WTC11 (cell line): ENCODE results near the gene RRBP1. TPM values are rescaled to one million over a fixed set of nuclear protein-coding genes. Genes with fewer than 3 reads are reported as not detected.

Experiments used
- ATAC-seq: fragments of 200-7000 bp; cut with Tn5 transposase; 2 replicates; pipeline ENCODE4 v1.10.0; 2021; ENCODE audit warnings: mild to moderate bottlenecking, moderate library complexity
- CTCF ChIA-PET: fragments of 300-600 bp; sonication (Branson Sonifier 250); formaldehyde crosslinking; loops from one replicate; lab custom pipeline; 2021; ENCODE audit warnings: antibody characterized with exemption; lab: Charles Lee
- POLR2A ChIA-PET: fragments of 350-600 bp; sonication (Branson Sonifier 250); formaldehyde crosslinking; loops from one replicate; lab custom pipeline; 2021; ENCODE audit warnings: antibody characterized with exemption; lab: Charles Lee
- DNase-seq: peaks from one replicate; pipeline ENCODE4 v3.0.0; 2021; ENCODE audit warnings: low spot score
- H3K27ac Mint-ChIP-seq: 2 replicates; pipeline ENCODE4 v1.8.0; 2021; ENCODE audit warnings: mixed read lengths
- H3K27me3 Mint-ChIP-seq: 2 replicates; pipeline ENCODE4 v1.8.0; 2021; ENCODE audit warnings: low read depth, mild to moderate bottlenecking, moderate library complexity, mixed read lengths
- H3K36me3 Mint-ChIP-seq: 2 replicates; pipeline ENCODE4 v1.8.0; 2021; ENCODE audit warnings: mixed read lengths
- H3K4me1 Mint-ChIP-seq: 2 replicates; pipeline ENCODE4 v1.8.0; 2022; ENCODE audit warnings: mixed read lengths
- H3K4me3 Mint-ChIP-seq: 2 replicates; pipeline ENCODE4 v1.8.0; 2021; ENCODE audit warnings: mild to moderate bottlenecking, moderate library complexity, mixed read lengths
- H3K9me3 Mint-ChIP-seq: 2 replicates; pipeline ENCODE4 v1.8.0; 2021; ENCODE audit warnings: mixed read lengths
- KAT7 ChIP-seq: sonication (generic); formaldehyde crosslinking; IDR thresholded peaks from 2 replicates; pipeline ENCODE4 v1.8.1; 2023; ENCODE audit warnings: missing genetic modification reagents, mild to moderate bottlenecking, borderline replicate concordance
- OVOL2 ChIP-seq: fragments of 250-450 bp; sonication (Bioruptor Pico); IDR thresholded peaks from 2 replicates; pipeline ENCODE4 v1.9.0; 2021; ENCODE audit warnings: mild to moderate bottlenecking, borderline replicate concordance
- RELA ChIP-seq: sonication (generic); formaldehyde crosslinking; IDR thresholded peaks from 2 replicates; pipeline ENCODE4 v1.8.1; 2022; ENCODE audit warnings: missing genetic modification reagents, mild to moderate bottlenecking, borderline replicate concordance
- SMAD3 ChIP-seq: sonication (generic); formaldehyde crosslinking; IDR thresholded peaks from 2 replicates; pipeline ENCODE4 v1.8.0; 2022; ENCODE audit warnings: missing genetic modification reagents, mild to moderate bottlenecking, borderline replicate concordance
- SMAD4 ChIP-seq: sonication (generic); formaldehyde crosslinking; IDR thresholded peaks from 2 replicates; pipeline ENCODE4 v1.8.0; 2022; ENCODE audit warnings: mild to moderate bottlenecking, missing genetic modification reagents
- ZBTB21 ChIP-seq: sonication (generic); formaldehyde crosslinking; IDR thresholded peaks from 2 replicates; pipeline ENCODE4 v1.8.1; 2023; ENCODE audit warnings: mild to moderate bottlenecking, missing genetic modification reagents, borderline replicate concordance
- ZNF121 ChIP-seq: sonication (generic); formaldehyde crosslinking; IDR thresholded peaks from 2 replicates; pipeline ENCODE4 v1.8.0; 2023; ENCODE audit warnings: missing genetic modification reagents
- total RNA-seq: library from RNA; stranded (reverse); gene quantifications from 3 replicates; pipeline ENCODE4 v1.2.3, GENCODE V29; 2021
- TF ChIP-seq, protein P1 (sequence below): sonication (generic); formaldehyde crosslinking; IDR thresholded peaks from 2 replicates; pipeline ENCODE4 v1.8.1; 2023; ENCODE audit warnings: mild to moderate bottlenecking, missing genetic modification reagents, moderate library complexity
- TF ChIP-seq, protein P2 (sequence below): sonication (generic); formaldehyde crosslinking; IDR thresholded peaks from 2 replicates; pipeline ENCODE4 v1.8.1; 2022; ENCODE audit warnings: missing genetic modification reagents, borderline replicate concordance
- TF ChIP-seq, protein P3 (sequence below): fragments of 250-450 bp; sonication (Bioruptor Pico); IDR thresholded peaks from 2 replicates; pipeline ENCODE4 v1.9.0; 2021; ENCODE audit warnings: moderate library complexity, mild to moderate bottlenecking, inconsistent platforms, borderline replicate concordance
- TF ChIP-seq, protein P4 (sequence below): sonication (generic); formaldehyde crosslinking; IDR thresholded peaks from 2 replicates; pipeline ENCODE4 v1.8.0; 2023; ENCODE audit warnings: missing genetic modification reagents, mild to moderate bottlenecking, borderline replicate concordance
- TF ChIP-seq, protein P5 (sequence below): fragments of 200-600 bp; IDR thresholded peaks from 2 replicates; pipeline ENCODE4 v1.8.0; 2022; ENCODE audit warnings: antibody characterized with exemption
- TF ChIP-seq, protein P6 (sequence below): fragments of 250-450 bp; sonication (Bioruptor Pico); IDR thresholded peaks from 2 replicates; pipeline ENCODE4 v1.9.0; 2021; ENCODE audit warnings: mild to moderate bottlenecking

RRBP1 gene
- total RNA-seq, 1 experiment from 2014 or later, result 171 TPM

GRCh38 chr20:17587148-17587547, 94.9 kb downstream of the RRBP1 start:
- Mint-ChIP-seq H3K4me1 (peaks cover 30% of the 10 kb centered on the region), H3K27ac (no peak overlapping the region), H3K27me3 (no peaks in the 10 kb centered on the region), H3K36me3 (peaks cover 2% of the 10 kb centered on the region; the same call in 1 of the 2 replicates), H3K9me3 (no peaks in the 10 kb centered on the region), H3K4me3 (no peak overlapping the region)
- ChIA-PET CTCF (no interaction called here), POLR2A (no interaction called here)
- ATAC-seq (no peak), DNase-seq (no peak)
- TF ChIP-seq KAT7 (CRISPR knock-in tag) (no peak), ZNF121 (peak; percentile 94)
- TF ChIP-seq, protein P1, sequence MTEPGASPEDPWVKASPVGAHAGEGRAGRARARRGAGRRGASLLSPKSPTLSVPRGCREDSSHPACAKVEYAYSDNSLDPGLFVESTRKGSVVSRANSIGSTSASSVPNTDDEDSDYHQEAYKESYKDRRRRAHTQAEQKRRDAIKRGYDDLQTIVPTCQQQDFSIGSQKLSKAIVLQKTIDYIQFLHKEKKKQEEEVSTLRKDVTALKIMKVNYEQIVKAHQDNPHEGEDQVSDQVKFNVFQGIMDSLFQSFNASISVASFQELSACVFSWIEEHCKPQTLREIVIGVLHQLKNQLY (CRISPR knock-in tag), result no peak

GRCh38 chr20:17586250-17586649, 95.8 kb downstream of the RRBP1 start:
- H3K36me3 Mint-ChIP-seq, result no peaks in the 10 kb centered on the region
- CTCF ChIA-PET, result interaction anchor here (0.6 kb wide), 1 partner anchor 11 kb away, joined by 5 read pairs; no protein-coding TSS in a partner anchor

More at GRCh38 chr20:17586250-17586649, 95.8 kb downstream of the RRBP1 start:
- no peak overlapping the region for H3K4me3 Mint-ChIP-seq
- POLR2A ChIA-PET, result no interaction called here
- H3K27me3 Mint-ChIP-seq, result no peaks in the 10 kb centered on the region
- DNase-seq (no peak), ATAC-seq (no peak)
- TF ChIP-seq ZBTB21 (no peak), KAT7 (CRISPR knock-in tag) (no peak), RELA (CRISPR knock-in tag) (no peak), SMAD3 (CRISPR knock-in tag) (no peak), SMAD4 (no peak), ZNF121 (no peak), OVOL2 (CRISPR knock-in tag) (no peak)
- TF ChIP-seq, protein P2, sequence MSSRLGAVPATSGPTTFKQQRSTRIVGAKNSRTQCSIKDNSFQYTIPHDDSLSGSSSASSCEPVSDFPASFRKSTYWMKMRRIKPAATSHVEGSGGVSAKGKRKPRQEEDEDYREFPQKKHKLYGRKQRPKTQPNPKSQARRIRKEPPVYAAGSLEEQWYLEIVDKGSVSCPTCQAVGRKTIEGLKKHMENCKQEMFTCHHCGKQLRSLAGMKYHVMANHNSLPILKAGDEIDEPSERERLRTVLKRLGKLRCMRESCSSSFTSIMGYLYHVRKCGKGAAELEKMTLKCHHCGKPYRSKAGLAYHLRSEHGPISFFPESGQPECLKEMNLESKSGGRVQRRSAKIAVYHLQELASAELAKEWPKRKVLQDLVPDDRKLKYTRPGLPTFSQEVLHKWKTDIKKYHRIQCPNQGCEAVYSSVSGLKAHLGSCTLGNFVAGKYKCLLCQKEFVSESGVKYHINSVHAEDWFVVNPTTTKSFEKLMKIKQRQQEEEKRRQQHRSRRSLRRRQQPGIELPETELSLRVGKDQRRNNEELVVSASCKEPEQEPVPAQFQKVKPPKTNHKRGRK (CRISPR knock-in tag), result no peak
- TF ChIP-seq, protein P3, sequence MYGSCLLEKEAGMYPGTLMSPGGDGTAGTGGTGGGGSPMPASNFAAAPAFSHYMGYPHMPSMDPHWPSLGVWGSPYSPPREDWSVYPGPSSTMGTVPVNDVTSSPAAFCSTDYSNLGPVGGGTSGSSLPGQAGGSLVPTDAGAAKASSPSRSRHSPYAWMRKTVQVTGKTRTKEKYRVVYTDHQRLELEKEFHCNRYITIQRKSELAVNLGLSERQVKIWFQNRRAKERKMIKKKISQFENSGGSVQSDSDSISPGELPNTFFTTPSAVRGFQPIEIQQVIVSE (CRISPR knock-in tag), result no peak
- TF ChIP-seq, protein P4, sequence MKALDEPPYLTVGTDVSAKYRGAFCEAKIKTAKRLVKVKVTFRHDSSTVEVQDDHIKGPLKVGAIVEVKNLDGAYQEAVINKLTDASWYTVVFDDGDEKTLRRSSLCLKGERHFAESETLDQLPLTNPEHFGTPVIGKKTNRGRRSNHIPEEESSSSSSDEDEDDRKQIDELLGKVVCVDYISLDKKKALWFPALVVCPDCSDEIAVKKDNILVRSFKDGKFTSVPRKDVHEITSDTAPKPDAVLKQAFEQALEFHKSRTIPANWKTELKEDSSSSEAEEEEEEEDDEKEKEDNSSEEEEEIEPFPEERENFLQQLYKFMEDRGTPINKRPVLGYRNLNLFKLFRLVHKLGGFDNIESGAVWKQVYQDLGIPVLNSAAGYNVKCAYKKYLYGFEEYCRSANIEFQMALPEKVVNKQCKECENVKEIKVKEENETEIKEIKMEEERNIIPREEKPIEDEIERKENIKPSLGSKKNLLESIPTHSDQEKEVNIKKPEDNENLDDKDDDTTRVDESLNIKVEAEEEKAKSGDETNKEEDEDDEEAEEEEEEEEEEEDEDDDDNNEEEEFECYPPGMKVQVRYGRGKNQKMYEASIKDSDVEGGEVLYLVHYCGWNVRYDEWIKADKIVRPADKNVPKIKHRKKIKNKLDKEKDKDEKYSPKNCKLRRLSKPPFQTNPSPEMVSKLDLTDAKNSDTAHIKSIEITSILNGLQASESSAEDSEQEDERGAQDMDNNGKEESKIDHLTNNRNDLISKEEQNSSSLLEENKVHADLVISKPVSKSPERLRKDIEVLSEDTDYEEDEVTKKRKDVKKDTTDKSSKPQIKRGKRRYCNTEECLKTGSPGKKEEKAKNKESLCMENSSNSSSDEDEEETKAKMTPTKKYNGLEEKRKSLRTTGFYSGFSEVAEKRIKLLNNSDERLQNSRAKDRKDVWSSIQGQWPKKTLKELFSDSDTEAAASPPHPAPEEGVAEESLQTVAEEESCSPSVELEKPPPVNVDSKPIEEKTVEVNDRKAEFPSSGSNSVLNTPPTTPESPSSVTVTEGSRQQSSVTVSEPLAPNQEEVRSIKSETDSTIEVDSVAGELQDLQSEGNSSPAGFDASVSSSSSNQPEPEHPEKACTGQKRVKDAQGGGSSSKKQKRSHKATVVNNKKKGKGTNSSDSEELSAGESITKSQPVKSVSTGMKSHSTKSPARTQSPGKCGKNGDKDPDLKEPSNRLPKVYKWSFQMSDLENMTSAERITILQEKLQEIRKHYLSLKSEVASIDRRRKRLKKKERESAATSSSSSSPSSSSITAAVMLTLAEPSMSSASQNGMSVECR, result no peak
- TF ChIP-seq, protein P5, sequence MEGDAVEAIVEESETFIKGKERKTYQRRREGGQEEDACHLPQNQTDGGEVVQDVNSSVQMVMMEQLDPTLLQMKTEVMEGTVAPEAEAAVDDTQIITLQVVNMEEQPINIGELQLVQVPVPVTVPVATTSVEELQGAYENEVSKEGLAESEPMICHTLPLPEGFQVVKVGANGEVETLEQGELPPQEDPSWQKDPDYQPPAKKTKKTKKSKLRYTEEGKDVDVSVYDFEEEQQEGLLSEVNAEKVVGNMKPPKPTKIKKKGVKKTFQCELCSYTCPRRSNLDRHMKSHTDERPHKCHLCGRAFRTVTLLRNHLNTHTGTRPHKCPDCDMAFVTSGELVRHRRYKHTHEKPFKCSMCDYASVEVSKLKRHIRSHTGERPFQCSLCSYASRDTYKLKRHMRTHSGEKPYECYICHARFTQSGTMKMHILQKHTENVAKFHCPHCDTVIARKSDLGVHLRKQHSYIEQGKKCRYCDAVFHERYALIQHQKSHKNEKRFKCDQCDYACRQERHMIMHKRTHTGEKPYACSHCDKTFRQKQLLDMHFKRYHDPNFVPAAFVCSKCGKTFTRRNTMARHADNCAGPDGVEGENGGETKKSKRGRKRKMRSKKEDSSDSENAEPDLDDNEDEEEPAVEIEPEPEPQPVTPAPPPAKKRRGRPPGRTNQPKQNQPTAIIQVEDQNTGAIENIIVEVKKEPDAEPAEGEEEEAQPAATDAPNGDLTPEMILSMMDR, result no peak
- TF ChIP-seq, protein P6, sequence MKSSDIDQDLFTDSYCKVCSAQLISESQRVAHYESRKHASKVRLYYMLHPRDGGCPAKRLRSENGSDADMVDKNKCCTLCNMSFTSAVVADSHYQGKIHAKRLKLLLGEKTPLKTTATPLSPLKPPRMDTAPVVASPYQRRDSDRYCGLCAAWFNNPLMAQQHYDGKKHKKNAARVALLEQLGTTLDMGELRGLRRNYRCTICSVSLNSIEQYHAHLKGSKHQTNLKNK (CRISPR knock-in tag), result no peak
- TF ChIP-seq, all 79 proteins: peak for 0
- peaks cover 30% of the 10 kb centered on the region for H3K4me1 Mint-ChIP-seq
- H3K27ac Mint-ChIP-seq, result peak overlapping the region; percentile 15; the same call in 1 of the 2 replicates
- H3K9me3 Mint-ChIP-seq, result no peaks in the 10 kb centered on the region
